Stimulated activated CD4-positive, alpha-beta T cell treated with anti-CD3 and anti-CD28 coated beads, Interleukin-4, amount 100 ng/mL, for 1 hour (primary cell): Measurements from ENCODE around the gene GTPBP1.

ENCODE experiments used
- DNase-seq: peaks from one replicate; pipeline ENCODE4 v3.0.0-alpha.2; 2020

Gene GTPBP1

DNA sequence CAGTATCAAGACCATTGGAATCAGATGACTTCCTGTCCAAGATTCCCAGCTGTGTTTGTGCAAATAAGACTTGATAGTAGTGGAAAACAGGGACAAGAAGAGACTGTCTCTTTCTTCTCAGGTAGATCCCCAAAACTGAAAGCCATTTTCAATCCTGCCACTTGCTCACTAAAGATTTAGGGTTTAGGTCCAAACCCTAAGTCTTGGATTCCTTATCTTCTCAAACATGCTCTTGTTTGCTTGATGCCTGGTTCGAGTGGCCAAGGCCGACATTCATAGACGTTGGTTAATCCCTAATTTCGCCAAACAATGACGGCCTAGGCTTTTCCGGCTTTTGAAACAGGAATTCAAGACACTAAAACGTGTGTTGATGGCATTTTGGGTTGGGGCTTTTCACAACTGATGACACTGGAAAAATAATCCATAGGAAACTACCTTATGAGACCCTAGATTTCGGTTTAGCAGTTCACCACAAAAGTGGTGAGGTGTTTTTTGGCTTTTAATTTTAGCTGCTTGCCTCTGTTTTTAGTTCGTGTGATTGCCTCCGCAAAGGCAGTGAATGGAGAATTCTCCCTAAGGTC, 1.0 kb upstream of the GTPBP1 start:
- no peak for DNase-seq

GRCh38 chr22:38706101-38706900, 557 bp downstream of the GTPBP1 start:
- DNase-seq, result peak; percentile 47

DNA sequence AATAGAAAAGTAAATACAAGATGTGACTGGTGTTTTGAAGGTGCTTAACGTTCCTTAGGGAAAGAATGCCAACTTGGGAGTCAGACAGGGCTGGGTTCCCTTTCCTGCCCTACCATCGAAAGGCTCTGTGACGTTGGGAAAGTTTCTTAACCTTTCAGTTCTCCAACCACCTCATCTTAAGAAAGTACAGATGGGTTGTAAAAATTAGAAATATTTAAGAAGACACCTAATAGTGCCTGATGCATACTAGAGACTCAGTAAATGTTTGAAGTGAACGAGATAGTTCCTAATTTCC, 1.1 kb downstream of the GTPBP1 start:
- no peak for DNase-seq

DNA sequence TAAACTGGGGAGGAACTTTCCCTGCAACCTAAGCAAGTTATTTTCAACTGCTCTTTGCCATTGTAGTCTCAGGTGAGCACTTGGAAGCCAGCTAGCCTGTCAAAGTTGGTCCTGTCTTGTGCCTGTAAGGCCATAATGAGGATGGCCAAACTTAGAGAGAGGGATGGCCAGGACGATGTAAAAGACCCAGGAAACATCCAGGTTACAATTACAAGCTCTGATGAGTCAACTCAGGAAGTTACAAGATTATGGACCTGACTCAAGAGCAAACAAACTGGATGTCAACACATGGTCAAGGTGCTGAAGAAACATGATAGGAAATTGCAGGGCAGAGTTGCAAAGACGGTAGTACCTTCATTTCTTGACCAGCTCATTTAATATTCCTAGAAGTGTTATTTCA, 1.6 kb downstream of the GTPBP1 start:
- DNase-seq, result no peak

DNA sequence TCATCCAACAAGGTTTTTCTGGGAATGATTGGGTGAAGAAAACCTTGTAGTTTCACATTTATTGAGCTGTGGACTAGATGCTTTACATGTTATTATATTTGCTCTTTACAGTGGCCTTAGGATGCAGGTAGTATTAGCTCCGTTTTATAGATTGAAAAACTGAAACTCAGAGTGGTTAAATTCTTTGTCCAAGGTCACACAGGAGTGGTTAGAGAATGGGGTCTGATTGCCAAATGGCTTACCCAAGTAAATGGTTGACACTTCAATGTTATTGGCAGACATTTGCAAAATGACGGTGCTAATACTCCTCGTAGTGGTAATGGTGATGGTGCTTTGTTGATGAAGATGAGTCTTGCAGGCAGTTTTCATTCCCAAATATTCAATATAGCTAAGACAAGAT, 2.2 kb downstream of the GTPBP1 start:
- no peak for DNase-seq

- no peak for DNase-seq
These were observed 3.6 kb downstream of the GTPBP1 start for GRCh38 chr22:38709306-38709705.

DNA sequence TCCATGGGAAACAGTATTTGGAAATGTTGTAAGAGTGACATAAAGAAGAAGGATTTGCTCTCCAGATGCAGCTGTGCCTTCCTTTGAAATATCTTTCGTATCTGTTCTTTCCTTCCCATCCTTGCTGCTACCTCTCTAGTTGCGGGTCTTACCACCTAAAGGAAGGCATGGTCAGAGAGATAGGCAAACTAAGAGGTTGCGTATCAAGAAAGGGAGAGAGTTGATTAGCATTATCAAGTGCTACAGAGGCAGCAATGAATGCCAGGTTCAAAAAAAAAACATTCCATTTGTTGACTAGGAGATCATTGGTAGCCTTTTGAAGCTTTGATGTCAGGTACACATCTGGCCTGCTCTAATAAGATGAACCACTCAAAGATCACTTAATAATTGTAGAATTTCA, 4.6 kb downstream of the GTPBP1 start:
- DNase-seq, result no peak

DNA sequence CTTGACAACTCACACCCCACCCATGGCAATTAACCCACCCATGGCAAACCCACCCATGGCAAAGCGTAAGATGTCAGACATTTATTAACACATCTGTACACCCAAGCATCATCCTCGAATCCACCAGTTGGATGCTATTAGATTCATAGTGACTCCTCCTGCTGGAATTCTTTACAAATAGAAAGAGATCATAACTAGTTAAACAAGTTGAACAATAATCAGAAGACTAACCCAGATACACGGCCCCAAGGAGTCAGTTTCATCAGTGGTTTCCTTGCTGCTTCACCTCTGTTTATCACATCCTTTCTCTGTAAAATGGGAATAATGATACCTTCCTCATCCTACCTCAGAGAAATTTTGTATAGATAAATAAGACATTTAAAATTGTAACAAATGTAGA, 5.1 kb downstream of the GTPBP1 start:
- DNase-seq, result no peak

GRCh38 chr22:38712486-38713207, 6.9 kb downstream of the GTPBP1 start:
- DNase-seq, result no peak

DNA sequence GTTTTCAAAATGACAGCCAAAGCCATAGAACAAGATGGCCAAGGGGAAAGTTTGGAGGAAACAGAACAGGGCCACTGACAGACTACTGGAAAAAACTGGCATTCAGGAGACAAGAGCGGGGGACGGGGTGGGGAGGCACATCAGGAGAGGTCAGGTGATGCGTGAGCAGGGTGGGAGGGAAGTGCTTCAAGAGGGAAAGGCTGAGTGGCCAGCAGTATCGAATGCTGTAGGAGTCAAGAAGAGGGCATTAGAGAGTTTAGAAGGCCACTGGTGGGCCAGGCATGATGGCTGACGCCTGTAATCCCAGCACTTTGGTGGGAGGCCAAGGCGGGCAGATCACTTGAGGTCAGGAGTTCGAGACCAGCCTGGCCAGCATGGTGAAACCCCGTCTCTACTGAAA, 8.2 kb downstream of the GTPBP1 start:
- DNase-seq, result no peak

DNA sequence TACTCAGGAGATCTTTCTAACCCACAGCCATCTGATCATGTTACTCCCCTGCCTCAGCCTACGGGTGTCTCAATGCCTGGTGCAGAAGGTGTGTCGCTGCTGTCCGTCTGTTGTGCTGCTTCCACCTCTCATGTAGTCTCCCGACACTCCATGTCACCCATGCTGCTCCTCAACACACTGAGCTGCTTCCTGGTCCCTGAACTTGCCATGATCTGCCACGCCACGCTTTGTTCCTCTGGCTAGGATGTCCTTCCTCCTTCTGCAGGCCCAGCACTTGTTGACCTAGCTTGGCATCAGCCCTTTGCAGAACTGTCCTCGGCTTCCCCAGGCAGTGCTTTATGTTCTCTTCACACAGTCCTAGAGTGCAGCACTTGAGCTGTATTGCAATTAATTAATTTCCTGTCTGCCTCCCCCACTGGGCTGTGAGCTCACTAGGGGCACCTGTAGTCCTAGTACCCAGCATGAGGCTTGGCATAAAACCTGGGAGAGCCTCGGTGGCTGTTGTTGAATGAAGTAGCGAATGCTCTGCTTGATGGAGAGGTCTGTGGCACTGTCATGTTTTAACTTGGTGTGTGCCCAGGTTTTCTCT, 9.5 kb downstream of the GTPBP1 start:
- DNase-seq, result no peak

- DNase-seq, result no peak
These were observed 10.1 kb downstream of the GTPBP1 start for GRCh38 chr22:38715852-38716251.

DNA sequence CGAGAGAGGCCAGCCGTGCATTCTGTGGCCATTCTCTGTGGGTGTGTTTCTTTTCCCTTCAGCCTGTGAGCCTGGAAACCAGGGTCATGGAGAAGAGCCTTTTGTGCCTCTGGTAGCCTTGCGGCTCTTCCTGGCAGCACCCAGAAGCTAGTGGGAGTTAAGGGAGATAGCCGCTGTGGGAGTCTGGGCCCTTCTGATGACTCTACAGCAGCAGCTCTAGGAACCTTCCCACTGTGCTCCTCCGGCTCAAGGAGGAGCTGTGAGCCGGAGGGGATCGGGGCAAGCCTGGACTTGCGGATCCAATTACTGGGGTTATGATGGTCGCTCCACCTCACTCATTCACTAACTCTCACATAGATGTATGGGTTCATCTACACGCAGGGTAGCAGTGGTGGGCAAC, 10.5 kb downstream of the GTPBP1 start:
- DNase-seq, result no peak

DNA sequence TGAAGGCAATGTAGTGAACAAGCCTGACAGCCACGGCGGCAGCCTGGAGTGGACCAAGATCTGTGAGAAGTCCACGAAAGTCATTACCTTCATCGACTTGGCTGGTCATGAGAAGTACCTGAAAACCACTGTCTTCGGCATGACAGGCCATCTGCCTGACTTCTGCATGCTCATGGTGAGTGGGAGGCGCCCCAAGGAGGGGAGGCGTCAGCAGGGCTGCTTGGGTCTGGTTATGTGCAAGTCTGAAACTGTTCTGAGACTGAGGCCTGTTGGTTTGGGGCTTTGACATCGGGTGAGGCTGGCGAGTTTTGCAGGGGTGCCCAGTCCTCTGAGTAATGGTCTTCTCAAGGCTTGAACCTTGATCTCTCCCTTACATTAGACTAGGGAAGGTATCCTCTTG, 11.1 kb downstream of the GTPBP1 start:
- DNase-seq, result no peak

DNA sequence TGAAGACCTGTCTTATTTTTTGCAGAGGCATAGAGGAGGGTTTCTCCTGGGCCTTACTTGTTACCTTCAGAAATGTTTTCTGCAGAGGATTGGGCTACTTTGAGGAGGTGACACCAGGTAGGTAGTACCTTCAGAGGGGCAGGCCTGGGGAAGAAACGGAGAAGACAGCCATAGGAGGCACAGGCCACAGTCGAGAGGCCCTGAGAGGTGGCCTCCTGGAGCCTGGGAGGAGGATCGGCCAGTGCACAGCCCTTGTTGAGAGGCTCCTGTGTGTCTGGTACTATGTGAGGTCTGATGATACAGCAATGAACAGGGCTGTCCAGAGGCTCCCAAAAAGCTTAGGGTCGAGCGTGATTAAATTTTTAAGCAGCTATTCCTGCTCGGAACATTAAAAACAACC, 11.5 kb downstream of the GTPBP1 start:
- DNase-seq, result no peak

- no peak for DNase-seq
These were observed 12.7 kb downstream of the GTPBP1 start for GRCh38 chr22:38718414-38718813.

DNA sequence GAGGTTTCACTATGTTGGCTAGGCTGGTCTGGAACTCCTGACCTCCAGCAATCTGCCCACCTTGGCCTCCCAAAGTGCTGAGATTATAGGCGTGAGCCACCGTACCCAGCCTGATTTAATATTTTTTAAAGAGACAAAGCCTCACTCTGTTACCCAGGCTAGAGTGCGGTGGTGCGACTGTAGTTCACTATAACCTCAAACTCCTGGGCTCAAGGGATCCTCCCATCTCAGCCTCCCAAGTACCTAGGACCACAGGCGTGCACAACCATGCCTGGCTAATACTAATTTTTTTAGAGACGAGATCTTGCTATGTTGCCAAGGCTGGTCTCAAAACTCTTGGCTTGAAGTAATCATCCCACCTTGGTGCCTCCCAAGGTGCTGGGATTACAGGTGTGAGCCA, 13.5 kb downstream of the GTPBP1 start:
- DNase-seq, result no peak

DNA sequence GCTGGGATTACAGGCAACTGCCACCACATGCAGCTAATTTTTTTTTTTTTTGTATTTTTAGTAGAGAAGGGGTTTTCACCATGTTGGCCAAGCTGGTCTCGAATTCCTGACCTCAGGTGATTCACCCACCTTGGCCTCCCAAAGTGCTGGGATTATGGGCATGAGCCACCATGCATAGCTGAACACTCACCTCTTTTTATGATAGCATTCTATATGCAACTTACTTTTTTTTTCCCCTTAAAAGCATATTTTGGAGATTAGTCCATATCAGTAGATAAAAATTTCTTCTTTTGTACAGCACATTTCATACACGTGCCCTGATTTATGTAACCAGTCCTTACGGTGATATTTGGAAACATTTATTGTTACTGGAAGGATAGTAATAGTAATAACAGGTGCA, 14.6 kb downstream of the GTPBP1 start:
- DNase-seq, result no peak

- DNase-seq, result no peak
These were observed 15.8 kb downstream of the GTPBP1 start for GRCh38 chr22:38721551-38721950.

DNA sequence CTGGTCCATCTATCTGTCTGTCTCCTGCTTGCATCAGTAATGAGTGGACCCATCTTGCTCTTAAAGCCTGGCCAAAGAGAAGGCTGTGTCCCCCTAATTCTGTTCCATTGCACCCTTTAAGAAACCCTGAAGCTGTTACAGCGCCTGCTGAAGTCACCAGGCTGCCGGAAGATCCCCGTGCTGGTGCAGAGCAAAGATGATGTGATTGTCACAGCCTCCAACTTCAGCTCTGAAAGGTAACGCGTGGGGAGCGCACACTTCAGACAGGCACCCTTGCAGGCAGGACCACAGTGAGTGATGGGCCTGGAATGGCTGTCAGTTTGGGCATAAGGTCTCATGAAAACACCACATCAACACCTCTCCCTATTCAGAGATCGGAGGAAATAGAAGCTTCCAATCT, 18.4 kb downstream of the GTPBP1 start:
- DNase-seq, result no peak

- DNase-seq, result no peak
These were observed 19.3 kb downstream of the GTPBP1 start for GRCh38 chr22:38724926-38725571.

- no peak for DNase-seq
These were observed 20.3 kb downstream of the GTPBP1 start for GRCh38 chr22:38725900-38726655.

- DNase-seq, result no peak
These were observed 21.4 kb downstream of the GTPBP1 start for GRCh38 chr22:38727123-38727522.
